Erythroblast (primary cell): ENCODE measurements around the gene SLC39A11.

Experiments
- GATA1 ChIP-seq: IDR thresholded peaks from 2 replicates; pipeline ENCODE4 v1.6.1; 2011; ENCODE audit warnings: low read depth, mild to moderate bottlenecking, control low read depth, low read length, moderate library complexity
- POLR2A ChIP-seq: IDR thresholded peaks from 2 replicates; pipeline ENCODE4 v1.6.1; 2011; ENCODE audit warnings: mild to moderate bottlenecking, low read length

GRCh38 chr17:72730077-72730476 is 362.4 kb downstream of the SLC39A11 start:
- TF ChIP-seq POLR2A (no peak), GATA1 (no peak)
